Measurements from ENCODE around the gene SNX9.
"Not testable (repeated sequence)": the region's sequence is repeated elsewhere in the genome, so short reads cannot be mapped to it uniquely, and the experiment has no call there.

Gene SNX9

DNA sequence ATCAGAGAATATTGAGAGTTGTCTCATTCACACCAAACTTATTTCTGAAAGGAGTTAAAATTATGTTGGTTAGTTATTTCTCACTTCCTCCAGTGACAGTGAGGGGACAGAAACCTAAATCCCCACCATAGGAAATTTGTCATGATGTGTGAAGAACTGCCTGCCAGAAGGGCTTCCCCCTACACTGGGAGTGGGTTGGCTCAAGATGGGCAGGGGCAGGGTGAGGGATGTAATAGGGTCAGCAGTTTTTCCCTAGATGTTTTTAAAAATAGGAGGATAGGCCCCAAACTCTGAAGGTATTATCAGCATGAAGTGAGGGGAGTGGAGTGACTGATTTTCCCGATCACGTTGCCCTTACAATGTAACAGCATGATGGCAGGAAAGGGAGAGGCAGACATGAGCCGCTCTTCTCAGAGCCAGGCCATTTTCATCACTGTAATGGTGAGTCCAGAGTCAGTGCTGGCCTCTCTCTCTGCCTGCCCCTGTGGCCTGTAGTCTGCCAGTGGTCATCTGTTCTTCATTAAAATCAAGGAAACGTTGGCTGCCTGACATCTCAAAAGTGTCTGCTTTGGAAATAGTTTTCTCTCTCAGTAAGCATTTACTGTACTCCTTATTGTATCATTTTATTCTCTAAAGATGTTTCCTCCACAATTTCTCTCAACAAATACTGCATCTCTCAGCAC is 98.8 kb downstream of the SNX9 start:
- Histone ChIP-seq H3K27me3 (ENCODE audit: insufficient read depth, low read length) (no peaks in the 10 kb centered on the region), H2AFZ (ENCODE audit: low read depth, low read length) (no peak overlapping the region), H3K9me3 (ENCODE audit: low read length) (peaks cover 5% of the 10 kb centered on the region), H3K4me1 (ENCODE audit: insufficient read depth, low read length) (no peaks in the 10 kb centered on the region), H3K4me3 (ENCODE audit: low read length) (no peak overlapping the region), H3K36me3 (ENCODE audit: insufficient read depth, low read length) (peaks cover 43% of the 10 kb centered on the region)

DNA sequence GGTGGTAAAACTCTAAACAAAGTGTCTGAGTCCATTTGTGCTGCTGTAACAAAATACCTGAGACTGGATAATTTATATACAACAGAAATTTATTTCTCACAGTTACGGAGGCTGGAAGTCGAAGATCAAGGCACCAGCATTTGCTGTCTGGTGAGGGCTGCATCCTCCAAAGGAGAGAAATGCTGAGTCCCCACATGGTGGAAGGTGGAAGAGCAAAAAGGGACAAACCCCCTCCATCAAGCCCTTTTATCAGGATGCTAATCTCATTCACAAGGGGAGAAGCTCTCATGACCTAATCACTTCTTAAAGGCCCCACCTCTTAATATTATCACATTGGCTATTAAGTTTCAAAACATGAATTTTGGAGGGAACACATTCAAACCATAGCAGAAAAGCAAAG is 102.7 kb downstream of the SNX9 start:
- Histone ChIP-seq H3K27me3 (ENCODE audit: insufficient read depth, low read length) (no peaks in the 10 kb centered on the region), H3K4me3 (ENCODE audit: low read length) (no peak overlapping the region), H3K36me3 (ENCODE audit: insufficient read depth, low read length) (peaks cover 54% of the 10 kb centered on the region), H3K9me3 (ENCODE audit: low read length) (no peaks in the 10 kb centered on the region), H2AFZ (ENCODE audit: low read depth, low read length) (no peak overlapping the region), H3K4me1 (ENCODE audit: insufficient read depth, low read length) (no peaks in the 10 kb centered on the region)

DNA sequence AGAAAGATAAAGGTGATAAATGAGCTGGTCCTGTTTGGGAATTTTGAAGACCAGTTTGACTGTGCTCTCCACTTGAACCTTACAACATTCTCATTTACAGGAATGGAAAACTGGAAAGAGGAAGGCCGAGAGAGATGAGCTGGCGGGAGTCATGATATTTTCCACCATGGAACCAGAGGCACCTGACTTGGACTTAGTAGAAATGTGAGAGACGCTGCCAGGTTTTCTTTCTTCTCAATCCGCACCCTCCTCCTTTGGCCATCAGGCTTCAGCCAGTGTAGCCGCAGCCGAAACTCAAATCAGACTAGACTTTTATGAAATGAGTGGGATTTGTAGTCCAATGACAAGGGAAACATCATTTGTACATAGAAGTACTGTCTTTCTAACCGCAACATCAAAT is 104.0 kb downstream of the SNX9 start:
- H3K9me3 ChIP-seq (ENCODE audit: low read length) = no peaks in the 10 kb centered on the region
- H3K36me3 ChIP-seq (ENCODE audit: insufficient read depth, low read length) = peaks cover 49% of the 10 kb centered on the region
- H3K4me3 ChIP-seq (ENCODE audit: low read length) = no peak overlapping the region
- H3K4me1 ChIP-seq (ENCODE audit: insufficient read depth, low read length) = no peaks in the 10 kb centered on the region
- no peaks in the 10 kb centered on the region for H3K27me3 ChIP-seq (ENCODE audit: insufficient read depth, low read length)
- no peak overlapping the region for H2AFZ ChIP-seq (ENCODE audit: low read depth, low read length)

DNA sequence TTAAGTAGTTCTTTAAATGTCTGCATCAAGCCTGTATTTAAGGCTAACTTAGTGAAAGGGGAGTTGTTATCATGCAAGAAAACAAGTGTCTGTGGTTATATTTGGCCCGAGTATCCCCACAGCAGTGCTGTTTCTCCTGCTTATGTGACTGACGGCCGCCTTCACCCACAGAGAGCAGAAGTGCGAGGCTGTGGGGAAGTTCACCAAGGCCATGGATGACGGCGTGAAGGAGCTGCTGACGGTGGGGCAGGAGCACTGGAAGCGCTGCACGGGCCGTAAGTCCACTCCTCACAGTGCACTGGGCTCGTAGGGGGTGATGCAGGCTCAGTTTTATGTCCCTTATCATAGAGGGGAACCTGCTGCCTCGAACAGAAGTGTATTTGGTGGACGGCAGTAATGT is 105.4 kb downstream of the SNX9 start:
- H3K4me3 ChIP-seq (ENCODE audit: low read length) = no peak overlapping the region
- H3K9me3 ChIP-seq (ENCODE audit: low read length) = no peaks in the 10 kb centered on the region
- no peak overlapping the region for H2AFZ ChIP-seq (ENCODE audit: low read depth, low read length)
- H3K27me3 ChIP-seq (ENCODE audit: insufficient read depth, low read length) = no peaks in the 10 kb centered on the region
- peaks cover 51% of the 10 kb centered on the region for H3K36me3 ChIP-seq (ENCODE audit: insufficient read depth, low read length)
- no peaks in the 10 kb centered on the region for H3K4me1 ChIP-seq (ENCODE audit: insufficient read depth, low read length)

DNA sequence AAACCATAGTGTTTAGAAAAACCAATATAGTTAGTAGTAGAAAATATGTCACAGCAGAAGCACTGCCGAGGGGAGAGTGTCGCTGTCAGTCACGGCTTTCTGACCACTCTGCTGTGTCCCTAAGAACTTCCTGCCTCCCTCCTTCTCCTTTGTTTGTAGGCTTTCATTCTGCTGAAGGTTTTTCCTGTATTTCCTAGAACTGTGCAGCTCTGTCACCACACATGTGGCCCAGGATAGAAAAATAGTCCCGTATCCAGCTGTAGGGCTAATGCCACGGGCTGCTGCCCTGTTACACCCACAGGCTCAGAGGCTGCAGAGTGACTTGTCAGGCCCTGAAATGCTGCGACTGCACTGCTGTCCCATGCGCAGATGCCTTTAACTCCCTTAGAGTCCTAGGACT is 106.0 kb downstream of the SNX9 start:
- Histone ChIP-seq H2AFZ (ENCODE audit: low read depth, low read length) (no peak overlapping the region), H3K36me3 (ENCODE audit: insufficient read depth, low read length) (peaks cover 54% of the 10 kb centered on the region), H3K27me3 (ENCODE audit: insufficient read depth, low read length) (no peaks in the 10 kb centered on the region), H3K4me3 (ENCODE audit: low read length) (no peak overlapping the region), H3K9me3 (ENCODE audit: low read length) (no peaks in the 10 kb centered on the region), H3K4me1 (ENCODE audit: insufficient read depth, low read length) (no peaks in the 10 kb centered on the region)

DNA sequence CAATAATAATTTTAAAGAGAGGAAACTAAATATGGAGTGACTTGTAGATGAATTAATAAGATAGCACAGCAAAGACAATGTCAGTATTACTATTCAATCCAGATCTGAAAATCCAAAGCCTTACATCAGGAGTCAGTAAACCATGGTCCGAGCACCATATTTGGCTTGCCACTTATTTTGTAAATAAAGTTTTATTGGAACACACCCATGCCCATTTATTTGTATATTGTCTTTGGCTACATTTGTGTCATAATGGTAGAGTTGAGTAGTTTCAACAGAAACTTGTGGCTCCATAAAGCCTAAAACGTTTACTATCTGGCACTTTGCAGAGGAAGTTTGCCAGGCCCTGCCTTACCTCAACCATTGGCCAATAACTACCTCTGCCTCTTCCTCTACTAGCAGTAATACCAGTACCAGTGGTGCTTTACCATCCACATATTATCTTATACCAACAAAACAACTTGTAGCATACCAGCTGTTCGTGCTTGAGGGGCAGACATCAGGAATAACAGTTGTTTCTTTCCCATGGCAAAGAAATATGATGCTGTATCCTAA is 106.8 kb downstream of the SNX9 start:
- Histone ChIP-seq H3K9me3 (ENCODE audit: low read length) (no peaks in the 10 kb centered on the region), H3K4me1 (ENCODE audit: insufficient read depth, low read length) (no peaks in the 10 kb centered on the region), H3K36me3 (ENCODE audit: insufficient read depth, low read length) (peaks cover 60% of the 10 kb centered on the region), H3K27me3 (ENCODE audit: insufficient read depth, low read length) (no peaks in the 10 kb centered on the region), H3K4me3 (ENCODE audit: low read length) (no peak overlapping the region), H2AFZ (ENCODE audit: low read depth, low read length) (no peak overlapping the region)

DNA sequence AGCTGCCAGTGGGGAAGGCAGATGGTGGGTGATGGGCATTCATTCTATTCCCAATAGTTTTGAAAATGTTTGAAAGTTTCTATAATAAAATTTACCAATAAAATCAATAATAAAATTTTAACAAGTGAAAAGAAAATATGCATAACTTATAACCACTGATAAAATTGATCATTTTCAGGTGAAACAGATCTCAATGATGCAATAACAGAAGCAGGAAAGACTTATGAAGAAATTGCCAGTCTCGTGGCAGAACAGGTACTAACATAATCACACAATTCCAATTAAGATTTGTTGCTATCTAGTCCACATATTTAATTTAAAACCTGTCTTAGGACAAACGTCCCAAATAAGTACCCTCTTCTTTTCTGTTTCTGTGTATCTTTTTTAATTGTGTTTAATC is 112.7 kb downstream of the SNX9 start:
- Histone ChIP-seq H3K36me3 (ENCODE audit: insufficient read depth, low read length) (peaks cover 80% of the 10 kb centered on the region), H3K27me3 (ENCODE audit: insufficient read depth, low read length) (no peaks in the 10 kb centered on the region), H3K9me3 (ENCODE audit: low read length) (no peaks in the 10 kb centered on the region), H3K4me3 (ENCODE audit: low read length) (no peak overlapping the region), H3K4me1 (ENCODE audit: insufficient read depth, low read length) (no peaks in the 10 kb centered on the region), H2AFZ (ENCODE audit: low read depth, low read length) (no peak overlapping the region)

DNA sequence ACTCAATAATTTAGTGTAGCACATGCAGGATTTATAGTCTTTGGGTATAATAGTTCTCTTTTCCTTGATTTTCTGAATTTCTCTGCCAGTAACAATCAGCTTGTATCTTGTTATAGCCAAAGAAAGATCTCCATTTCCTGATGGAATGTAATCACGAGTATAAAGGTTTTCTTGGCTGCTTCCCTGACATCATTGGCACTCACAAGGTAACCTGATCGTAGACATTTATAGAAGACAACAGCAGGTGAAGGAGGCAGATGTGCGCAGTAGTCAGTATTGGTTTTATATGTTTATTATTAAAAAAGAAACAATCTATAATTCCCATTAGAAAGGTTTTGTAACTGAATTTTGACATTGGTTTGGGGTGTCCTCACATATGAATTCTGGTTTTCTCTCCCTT is 114.3 kb downstream of the SNX9 start:
- Histone ChIP-seq H3K9me3 (ENCODE audit: low read length) (no peaks in the 10 kb centered on the region), H3K27me3 (ENCODE audit: insufficient read depth, low read length) (no peaks in the 10 kb centered on the region), H3K4me1 (ENCODE audit: insufficient read depth, low read length) (no peaks in the 10 kb centered on the region), H3K4me3 (ENCODE audit: low read length) (no peak overlapping the region), H2AFZ (ENCODE audit: low read depth, low read length) (no peak overlapping the region), H3K36me3 (ENCODE audit: insufficient read depth, low read length) (peaks cover 83% of the 10 kb centered on the region)

DNA sequence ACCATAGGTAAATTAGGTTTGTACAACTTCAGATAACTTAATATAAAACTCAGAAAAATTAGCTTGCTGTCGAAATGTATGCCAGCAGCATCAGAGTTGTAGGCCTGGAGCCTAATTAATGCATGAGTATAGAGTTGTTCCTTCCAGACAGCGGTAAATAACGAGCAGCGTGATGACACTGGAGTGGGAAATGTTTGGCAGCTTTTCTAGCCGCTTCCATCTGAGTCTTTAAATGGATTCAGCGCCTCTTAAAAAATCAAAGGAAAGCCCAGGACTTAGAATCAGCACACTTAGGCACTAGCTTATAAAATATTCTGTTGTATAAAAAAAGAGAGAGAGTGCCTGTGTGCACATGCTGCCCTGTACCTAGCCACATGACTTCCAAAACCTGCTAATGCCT is 114.9 kb downstream of the SNX9 start:
- Histone ChIP-seq H2AFZ (ENCODE audit: low read depth, low read length) (no peak overlapping the region), H3K9me3 (ENCODE audit: low read length) (no peaks in the 10 kb centered on the region), H3K4me3 (ENCODE audit: low read length) (no peak overlapping the region), H3K4me1 (ENCODE audit: insufficient read depth, low read length) (no peaks in the 10 kb centered on the region), H3K27me3 (ENCODE audit: insufficient read depth, low read length) (no peaks in the 10 kb centered on the region), H3K36me3 (ENCODE audit: insufficient read depth, low read length) (peaks cover 78% of the 10 kb centered on the region)

DNA sequence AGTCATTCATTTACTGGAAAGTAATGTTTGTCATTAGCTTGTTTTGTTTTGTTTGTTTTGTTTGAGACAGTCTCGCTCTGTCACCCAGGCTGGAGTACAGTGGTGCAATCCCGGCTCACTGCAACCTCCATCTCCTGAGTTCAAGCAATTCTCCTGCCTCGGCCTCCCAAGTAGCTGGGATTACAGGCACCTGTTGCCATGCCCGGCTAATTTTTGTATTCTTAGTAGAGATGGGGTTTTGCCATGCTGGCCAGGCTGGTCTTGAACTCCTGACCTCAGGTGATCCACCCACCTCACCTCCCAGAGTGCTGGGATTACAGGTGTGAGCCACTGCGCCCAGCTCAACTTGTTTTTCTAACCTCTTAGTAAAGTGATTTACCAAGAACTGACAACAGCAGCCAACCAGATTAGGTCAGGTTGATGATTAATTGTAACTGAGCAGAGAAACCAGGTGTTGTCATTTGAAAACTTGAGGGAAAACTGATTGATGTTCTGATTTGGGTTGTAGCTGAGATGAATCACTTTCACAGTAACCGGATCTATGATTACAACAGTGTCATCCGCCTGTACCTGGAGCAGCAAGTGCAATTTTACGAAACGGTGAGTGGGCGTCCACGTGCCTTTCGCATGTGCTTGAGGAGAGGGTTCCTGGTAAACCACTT is 117.5 kb downstream of the SNX9 start:
- not testable (repeated sequence) for H3K27me3 ChIP-seq (ENCODE audit: insufficient read depth, low read length); H3K4me1 ChIP-seq (ENCODE audit: insufficient read depth, low read length); H2AFZ ChIP-seq (ENCODE audit: low read depth, low read length); H3K4me3 ChIP-seq (ENCODE audit: low read length); H3K9me3 ChIP-seq (ENCODE audit: low read length)
- peaks cover 74% of the 10 kb centered on the region for H3K36me3 ChIP-seq (ENCODE audit: insufficient read depth, low read length)

DNA sequence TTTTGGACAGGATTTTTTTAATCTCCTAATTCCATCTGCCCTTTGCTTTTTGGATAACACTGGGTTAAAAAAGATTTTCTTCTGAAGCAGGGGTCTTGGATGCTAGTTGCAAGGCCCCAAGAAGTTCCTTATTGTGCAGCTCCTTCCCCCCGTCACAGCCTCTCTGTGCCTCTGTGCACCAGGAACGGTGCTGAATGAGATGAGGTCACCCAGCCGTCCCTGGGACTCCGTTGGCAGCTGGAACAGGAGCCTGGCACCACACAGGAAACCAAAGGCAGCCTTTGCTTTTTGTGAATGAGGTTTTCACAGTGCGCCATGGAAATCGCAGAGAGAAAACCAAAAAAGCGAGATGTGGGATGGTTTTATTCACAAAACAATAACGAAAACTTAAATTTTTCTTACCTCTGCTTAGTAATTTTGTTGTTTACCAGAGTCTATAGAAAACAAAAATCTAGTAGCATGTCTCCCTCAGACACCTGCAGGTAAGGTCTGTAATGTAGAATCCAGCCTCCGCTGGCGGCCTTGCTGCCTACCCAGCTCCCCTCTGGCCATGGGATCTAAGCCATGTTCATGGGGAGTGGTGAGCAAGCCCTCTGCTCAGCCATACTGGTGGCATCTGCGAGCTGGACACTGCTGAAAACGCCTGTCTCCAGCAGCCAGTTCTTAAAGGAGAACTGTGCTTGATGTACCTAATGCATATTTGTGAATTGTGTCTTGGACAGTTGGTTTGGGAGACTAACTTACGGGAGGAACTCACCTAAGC is 118.2 kb downstream of the SNX9 start:
- Histone ChIP-seq H3K4me1 (ENCODE audit: insufficient read depth, low read length) (no peaks in the 10 kb centered on the region), H3K36me3 (ENCODE audit: insufficient read depth, low read length) (peaks cover 70% of the 10 kb centered on the region), H3K27me3 (ENCODE audit: insufficient read depth, low read length) (no peaks in the 10 kb centered on the region), H2AFZ (ENCODE audit: low read depth, low read length) (no peak overlapping the region), H3K4me3 (ENCODE audit: low read length) (no peak overlapping the region), H3K9me3 (ENCODE audit: low read length) (no peaks in the 10 kb centered on the region)

DNA sequence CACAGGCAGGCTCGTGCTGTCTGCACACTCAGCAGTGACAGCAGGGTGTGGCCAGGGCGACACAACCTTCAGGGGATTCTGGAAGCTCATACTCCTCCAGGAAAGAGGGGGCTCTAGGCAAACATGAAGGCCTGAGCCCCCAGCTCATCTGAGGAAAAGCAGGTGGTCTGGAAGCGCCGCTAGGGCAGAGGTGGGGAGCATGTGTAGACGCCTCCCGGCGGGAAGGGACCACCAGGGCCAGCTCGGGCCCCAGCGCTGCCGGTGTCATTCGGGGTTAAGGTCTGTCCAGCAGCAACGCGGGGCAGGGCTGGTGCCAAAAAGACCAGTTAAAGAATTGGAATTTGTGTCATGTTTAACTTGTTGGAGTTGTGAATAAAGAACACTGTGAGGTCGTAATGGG is 119.3 kb downstream of the SNX9 start:
- H2AFZ ChIP-seq (ENCODE audit: low read depth, low read length) = no peak overlapping the region

DNA sequence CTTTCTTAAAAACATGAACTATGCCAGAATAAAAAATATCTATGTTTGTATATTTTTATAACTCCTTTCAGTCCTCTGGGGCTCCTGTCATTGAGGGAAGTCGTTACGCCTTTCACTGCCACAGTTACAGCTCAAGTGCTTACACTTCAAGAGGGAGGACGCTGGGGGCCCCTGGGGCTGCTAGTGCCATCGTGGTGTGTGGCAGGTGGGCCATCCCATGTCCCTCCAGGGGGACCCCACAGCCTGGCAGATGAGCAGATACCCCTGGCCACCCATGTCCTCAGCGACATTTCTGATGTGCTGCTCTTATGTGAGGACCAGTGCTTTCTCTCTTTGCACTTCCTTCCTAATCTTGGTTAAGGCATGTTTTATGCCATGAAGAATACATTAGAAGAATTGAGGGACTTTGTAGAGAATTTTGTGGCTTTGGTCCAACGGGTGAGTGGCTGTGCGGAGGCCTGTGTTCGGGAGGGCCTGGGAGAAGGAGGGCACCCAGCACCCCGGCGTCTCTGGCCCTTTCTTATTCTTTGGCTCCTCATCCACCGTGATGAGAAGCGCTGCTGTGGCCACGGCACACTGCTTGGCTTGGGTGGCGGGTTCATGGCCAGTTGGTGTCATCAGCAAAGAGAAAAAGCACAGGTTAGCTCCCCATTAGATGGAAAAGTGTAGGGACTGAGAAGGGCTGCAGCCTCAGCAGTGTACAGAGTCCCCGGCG is 120.4 kb downstream of the SNX9 start:
- Histone ChIP-seq H2AFZ (ENCODE audit: low read depth, low read length) (no peak overlapping the region), H3K27me3 (ENCODE audit: insufficient read depth, low read length) (no peaks in the 10 kb centered on the region), H3K9me3 (ENCODE audit: low read length) (no peaks in the 10 kb centered on the region), H3K36me3 (ENCODE audit: insufficient read depth, low read length) (peaks cover 56% of the 10 kb centered on the region), H3K4me3 (ENCODE audit: low read length) (no peak overlapping the region), H3K4me1 (ENCODE audit: insufficient read depth, low read length) (no peaks in the 10 kb centered on the region)

More for the DNA sequence above, 119.3 kb downstream of the SNX9 start:
- H3K4me1 ChIP-seq (ENCODE audit: insufficient read depth, low read length) = no peaks in the 10 kb centered on the region
- no peaks in the 10 kb centered on the region for H3K9me3 ChIP-seq (ENCODE audit: low read length)
- H3K27me3 ChIP-seq (ENCODE audit: insufficient read depth, low read length) = no peaks in the 10 kb centered on the region
- peaks cover 65% of the 10 kb centered on the region for H3K36me3 ChIP-seq (ENCODE audit: insufficient read depth, low read length)
- H3K4me3 ChIP-seq (ENCODE audit: low read length) = no peak overlapping the region
